GM20000 (cell line): Measurements from ENCODE around the gene ARRDC2.
"Not testable (repeated sequence)": the region's sequence is repeated elsewhere in the genome, so short reads cannot be mapped to it uniquely, and the experiment has no call there.

Source experiments
- DNase-seq: peaks from one replicate; pipeline ENCODE4 v3.0.0; 2012; ENCODE audit warnings: low spot score
- TF ChIP-seq, protein P1 (sequence below): IDR thresholded peaks from 2 replicates; pipeline ENCODE4 v1.5.1; 2012; ENCODE audit warnings: mild to moderate bottlenecking, control low read depth; ENCODE audit errors: extremely low read depth, missing control alignments

Gene ARRDC2

DNA sequence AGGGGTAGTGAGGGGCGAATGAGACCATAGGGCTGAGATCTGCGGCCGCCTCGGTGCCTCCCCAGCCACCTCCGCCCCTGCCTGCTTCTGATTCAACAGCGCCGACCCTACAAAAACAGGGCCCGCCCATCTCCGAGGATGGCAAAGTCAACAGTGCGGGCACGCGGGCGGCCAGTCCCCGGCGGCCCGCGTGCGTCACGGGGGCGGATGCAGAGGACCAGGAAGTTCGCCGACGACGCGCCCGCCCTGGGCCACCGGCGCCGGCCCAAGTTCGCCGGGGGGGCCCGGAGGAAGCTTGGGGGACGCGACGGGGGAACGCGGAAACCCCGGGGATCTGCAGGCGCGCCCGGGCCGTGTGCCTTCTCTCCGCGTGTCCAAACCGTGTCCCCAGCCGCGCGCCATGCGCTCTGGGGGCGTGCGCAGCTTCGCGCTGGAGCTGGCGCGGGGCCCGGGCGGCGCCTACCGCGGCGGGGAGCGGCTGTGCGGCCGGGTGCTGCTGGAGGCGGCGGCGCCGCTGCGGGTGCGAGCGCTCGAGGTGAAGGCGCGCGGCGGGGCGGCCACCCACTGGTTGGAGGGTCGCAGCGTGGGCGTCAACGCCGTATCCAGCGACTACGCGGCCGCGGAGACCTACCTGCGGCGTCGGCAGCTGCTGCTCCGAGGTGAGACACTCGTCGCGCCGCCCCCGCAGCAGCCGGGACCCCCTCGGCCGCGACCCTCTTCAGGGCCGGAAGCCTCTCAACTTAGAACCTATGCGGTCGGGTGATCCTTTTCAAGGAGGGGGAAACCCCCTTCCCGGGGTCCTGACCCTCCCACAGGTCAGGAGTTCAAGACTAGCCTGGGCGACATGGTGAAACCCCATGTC is 6.8 kb upstream of the ARRDC2 start:
- TF ChIP-seq, protein P1, sequence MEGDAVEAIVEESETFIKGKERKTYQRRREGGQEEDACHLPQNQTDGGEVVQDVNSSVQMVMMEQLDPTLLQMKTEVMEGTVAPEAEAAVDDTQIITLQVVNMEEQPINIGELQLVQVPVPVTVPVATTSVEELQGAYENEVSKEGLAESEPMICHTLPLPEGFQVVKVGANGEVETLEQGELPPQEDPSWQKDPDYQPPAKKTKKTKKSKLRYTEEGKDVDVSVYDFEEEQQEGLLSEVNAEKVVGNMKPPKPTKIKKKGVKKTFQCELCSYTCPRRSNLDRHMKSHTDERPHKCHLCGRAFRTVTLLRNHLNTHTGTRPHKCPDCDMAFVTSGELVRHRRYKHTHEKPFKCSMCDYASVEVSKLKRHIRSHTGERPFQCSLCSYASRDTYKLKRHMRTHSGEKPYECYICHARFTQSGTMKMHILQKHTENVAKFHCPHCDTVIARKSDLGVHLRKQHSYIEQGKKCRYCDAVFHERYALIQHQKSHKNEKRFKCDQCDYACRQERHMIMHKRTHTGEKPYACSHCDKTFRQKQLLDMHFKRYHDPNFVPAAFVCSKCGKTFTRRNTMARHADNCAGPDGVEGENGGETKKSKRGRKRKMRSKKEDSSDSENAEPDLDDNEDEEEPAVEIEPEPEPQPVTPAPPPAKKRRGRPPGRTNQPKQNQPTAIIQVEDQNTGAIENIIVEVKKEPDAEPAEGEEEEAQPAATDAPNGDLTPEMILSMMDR, result no peak
- peak; percentile 95 for DNase-seq

DNA sequence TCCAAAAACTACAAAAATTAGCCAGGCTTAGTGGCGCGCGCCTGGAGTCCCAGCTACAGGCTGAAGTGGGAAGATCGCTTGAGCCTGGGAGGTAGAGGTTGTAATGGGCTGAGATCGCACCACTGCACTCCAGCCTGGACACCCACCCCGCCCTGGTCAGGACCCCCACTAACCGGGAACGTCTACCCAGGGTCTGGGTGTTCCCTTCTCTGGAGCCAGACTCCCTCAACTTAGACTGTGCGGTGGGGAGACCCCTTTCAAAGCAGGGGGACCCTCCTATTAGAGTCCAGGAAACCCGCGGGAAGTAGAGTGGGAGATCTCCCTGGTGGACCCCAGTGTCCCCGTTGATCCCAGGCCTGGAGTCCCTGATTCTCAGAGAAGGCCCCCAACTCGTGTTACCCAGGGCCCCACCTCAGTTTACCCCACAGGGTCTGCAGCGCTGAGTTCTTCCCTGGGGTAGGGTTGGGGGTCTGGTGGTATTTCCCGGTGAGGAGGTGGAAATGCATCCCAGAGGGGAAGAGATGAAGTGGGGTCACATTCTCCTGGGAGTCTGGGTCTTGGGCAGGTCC is 6.1 kb upstream of the ARRDC2 start:
- TF ChIP-seq, protein P1, result no peak
- no peak for DNase-seq

DNA sequence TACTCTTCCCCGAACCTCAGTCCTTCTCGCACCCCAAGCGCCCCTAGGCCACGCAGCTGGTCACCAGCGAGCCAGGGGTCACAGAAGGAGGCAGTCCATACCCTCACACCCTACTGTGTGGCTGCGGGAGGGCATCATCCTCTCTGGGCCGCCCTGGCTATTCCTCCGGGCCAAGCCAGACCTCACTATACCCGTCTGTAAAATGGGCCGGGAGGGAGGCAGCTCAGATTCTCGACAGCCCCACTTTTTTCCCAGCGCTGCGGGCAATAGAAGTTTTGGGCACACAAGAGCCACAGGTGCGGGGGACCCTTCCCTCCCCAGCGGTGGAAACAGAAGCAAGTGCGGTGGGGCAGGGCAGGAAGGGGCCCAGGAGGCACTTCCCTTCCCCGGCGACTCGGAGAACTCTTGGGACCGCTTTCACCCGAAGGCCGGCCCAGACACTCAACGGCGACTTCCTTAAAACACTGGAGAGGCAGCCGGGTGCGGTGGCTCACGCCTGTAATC is 5.6 kb upstream of the ARRDC2 start:
- TF ChIP-seq, protein P1, result no peak
- no peak for DNase-seq

DNA sequence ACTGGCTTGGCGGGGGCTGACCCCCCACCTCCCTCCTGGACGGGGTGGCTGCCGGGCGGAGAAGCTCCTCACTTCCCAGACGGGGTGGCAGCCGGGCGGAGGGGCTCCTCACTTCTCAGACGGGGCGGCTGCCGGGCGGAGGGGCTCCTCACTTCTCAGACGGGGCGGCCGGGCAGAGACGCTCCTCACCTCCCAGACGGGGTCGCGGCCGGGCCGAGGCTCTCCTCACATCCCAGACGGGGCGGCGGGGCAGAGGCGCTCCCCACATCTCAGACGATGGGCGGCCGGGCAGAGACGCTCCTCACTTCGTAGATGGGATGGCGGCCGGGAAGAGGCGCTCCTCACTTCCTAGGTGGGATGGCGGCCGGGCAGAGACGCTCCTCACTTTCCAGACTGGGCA is 2.2 kb upstream of the ARRDC2 start:
- DNase-seq, result not testable (repeated sequence)

DNA sequence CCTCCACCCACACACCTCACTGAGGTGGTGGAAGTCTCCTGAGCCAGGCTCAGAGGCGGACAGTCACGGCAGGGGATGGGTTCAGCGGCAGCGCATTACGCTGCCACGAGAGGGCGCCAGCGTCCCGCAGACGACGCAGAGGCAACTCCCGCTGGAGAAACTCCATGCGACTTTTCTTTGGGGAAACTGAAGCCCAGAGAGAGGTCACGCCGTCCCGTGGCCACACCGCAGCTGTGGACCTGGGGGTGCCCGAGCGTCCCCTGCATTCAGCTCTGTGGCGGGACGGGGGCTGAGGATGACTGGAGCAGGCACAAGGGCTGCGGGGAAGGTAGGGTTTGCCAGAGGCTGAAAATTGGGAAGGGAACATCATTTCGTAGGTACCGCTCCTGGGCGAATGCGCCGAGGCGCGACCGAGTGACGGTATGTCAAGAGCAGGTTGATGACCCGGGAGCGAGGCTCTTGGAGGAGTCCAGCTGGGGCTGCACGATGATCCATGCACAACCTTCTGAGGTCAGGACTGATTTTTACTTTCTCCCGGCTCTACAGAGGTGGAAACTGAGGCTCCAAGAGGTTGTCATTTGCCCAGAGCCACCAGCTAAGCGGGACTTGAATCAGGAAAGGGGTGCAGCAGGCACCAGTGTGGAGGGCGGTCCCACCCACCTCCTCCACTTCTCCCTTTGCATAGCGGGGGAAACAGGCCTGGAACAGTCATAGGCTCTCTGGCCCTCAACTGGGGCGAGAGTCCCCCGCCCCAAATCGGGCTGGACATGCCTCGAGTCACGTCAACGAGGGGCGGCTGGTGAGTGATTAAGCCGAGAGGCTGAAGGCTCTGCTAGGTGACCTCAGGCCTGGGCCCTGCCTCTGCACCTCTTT is 690 bp upstream of the ARRDC2 start:
- peak; percentile 91 for DNase-seq
- TF ChIP-seq, protein P1, result peak; percentile 97

DNA sequence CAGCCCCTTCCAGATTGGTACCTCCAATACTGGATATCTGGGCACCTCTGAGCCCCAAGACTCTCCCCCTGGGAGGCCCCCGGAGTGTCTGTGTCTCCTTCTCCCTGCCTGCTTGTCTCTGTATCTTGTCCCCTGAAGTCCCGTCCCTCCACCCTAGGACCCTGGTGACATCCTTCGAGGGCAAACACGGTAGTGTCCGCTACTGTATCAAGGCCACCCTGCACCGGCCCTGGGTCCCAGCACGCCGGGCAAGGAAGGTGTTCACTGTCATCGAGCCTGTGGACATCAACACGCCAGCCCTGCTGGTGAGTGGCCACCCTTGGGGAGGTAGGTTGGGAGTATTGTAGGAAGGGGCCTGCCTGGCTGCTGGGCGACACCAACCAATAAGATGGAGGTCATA is 844 bp downstream of the ARRDC2 start:
- no peak for DNase-seq
- TF ChIP-seq, protein P1, result no peak

DNA sequence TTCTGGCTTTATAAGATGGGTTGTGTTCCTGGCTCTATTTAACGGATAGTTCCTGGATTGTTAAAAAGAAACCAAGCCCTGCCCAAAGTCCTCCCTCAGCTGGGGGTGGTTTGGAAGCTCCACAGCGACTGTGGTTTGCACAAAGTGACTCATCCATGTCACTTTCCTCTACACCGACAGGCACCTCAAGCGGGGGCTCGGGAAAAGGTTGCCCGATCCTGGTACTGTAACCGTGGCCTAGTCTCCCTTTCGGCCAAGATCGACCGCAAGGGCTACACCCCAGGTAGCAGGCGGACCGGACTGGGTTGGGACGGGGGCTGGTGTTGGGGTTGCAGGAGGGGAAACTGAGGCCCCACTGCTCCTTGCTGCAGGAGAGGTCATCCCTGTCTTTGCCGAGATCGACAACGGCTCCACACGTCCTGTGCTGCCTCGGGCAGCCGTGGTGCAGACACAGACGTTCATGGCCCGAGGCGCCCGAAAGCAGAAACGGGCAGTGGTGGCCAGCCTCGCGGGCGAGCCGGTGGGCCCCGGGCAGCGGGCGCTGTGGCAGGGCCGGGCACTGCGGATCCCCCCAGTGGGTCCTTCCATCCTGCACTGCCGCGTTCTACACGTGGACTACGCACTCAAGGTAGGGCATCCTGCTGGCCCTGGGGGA is 1.6 kb downstream of the ARRDC2 start:
- no peak for DNase-seq
- TF ChIP-seq, protein P1, result no peak
